ENCODE measurements around the gene ANKRD61. TPM values are rescaled to one million over a fixed set of nuclear protein-coding genes. Genes with fewer than 3 reads are reported as not detected.
"Not testable (repeated sequence)": the region's sequence is repeated elsewhere in the genome, so short reads cannot be mapped to it uniquely, and the experiment has no call there.

Gene ANKRD61
- total RNA-seq (not detected in 2 replicates), polyA plus RNA-seq (0.33 and 0.81 TPM in 2 replicates)

DNA sequence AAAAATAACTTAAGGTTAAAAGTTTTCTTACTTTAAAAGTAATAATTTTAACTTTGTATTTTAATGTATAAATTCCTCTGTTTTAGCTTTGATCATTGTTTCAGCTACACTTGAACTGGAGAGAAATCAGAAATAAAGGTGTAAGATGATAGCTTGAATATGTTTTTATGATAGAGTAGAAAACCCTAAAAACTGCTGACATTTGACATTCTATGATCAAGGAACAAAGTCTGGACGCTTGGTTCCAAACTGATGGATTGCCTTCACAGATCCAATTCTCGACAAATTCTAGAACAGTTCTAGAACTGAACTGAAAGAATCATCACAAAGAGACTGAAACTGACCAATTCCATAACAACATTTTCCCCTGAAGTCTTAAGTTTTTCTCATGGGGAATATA lies at the start of gene ANKRD61:
TSS of gene ANKRD61 (plus strand) at position 389 of the 400 bp plus-strand sequence. CDS start at position 389, 0 bp downstream.
- no peaks in the 10 kb centered on the region for H3K36me3 ChIP-seq (replicated peaks; ENCODE audit: insufficient read depth, low read depth)
- peaks cover 4% of the 10 kb centered on the region for H4K20me1 ChIP-seq (ENCODE audit: insufficient read depth, poor library complexity, severe bottlenecking)
- WGBS (ENCODE audit: low lambda C conversion rate, missing lambda C conversion rate): 90% methylated on average over 2 of the region's 2 CpGs
- peaks cover 10% of the 10 kb centered on the region for H3K79me2 ChIP-seq
- H3K9me2 ChIP-seq (replicated peaks; ENCODE audit: insufficient read depth): no peaks in the 10 kb centered on the region
- H2AFZ ChIP-seq: no peak within 1 kb of the TSS
- no peaks in the 10 kb centered on the region for H3K4me1 ChIP-seq (ENCODE audit: insufficient read depth)
- H3K4me2 ChIP-seq: no peak within 1 kb of the TSS
- no peaks in the 10 kb centered on the region for H3K27me3 ChIP-seq
- no peaks in the 10 kb centered on the region for H3K9me3 ChIP-seq (ENCODE audit: low read depth)
- no peak for TF ChIP-seq EZH2 (IDR thresholded peaks at IDR 0.05; ENCODE audit: borderline replicate concordance)
- no peak for TF ChIP-seq EZH2phosphoT487 (IDR thresholded peaks at IDR 0.05; ENCODE audit: low read depth, severe bottlenecking, unreplicated experiment)
- TF ChIP-seq, protein P1, sequence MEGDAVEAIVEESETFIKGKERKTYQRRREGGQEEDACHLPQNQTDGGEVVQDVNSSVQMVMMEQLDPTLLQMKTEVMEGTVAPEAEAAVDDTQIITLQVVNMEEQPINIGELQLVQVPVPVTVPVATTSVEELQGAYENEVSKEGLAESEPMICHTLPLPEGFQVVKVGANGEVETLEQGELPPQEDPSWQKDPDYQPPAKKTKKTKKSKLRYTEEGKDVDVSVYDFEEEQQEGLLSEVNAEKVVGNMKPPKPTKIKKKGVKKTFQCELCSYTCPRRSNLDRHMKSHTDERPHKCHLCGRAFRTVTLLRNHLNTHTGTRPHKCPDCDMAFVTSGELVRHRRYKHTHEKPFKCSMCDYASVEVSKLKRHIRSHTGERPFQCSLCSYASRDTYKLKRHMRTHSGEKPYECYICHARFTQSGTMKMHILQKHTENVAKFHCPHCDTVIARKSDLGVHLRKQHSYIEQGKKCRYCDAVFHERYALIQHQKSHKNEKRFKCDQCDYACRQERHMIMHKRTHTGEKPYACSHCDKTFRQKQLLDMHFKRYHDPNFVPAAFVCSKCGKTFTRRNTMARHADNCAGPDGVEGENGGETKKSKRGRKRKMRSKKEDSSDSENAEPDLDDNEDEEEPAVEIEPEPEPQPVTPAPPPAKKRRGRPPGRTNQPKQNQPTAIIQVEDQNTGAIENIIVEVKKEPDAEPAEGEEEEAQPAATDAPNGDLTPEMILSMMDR (IDR thresholded peaks at IDR 0.05; ENCODE audit: poor library complexity): no peak
- DNase-seq (ENCODE audit: low spot score): no peak
- H3K27ac ChIP-seq: no peak within 1 kb of the TSS
- no peak within 1 kb of the TSS for H3K4me3 ChIP-seq

GRCh38 chr7:5987061-5987460 lies 44.1 kb upstream of the ANKRD61 start:
- WGBS (ENCODE audit: low lambda C conversion rate, missing lambda C conversion rate): 94% methylated on average over 15 of the region's 15 CpGs
- H3K79me2 ChIP-seq; H4K20me1 ChIP-seq (ENCODE audit: insufficient read depth, poor library complexity, severe bottlenecking); H3K4me1 ChIP-seq (ENCODE audit: insufficient read depth); DNase-seq (ENCODE audit: low spot score); H2AFZ ChIP-seq; H3K27me3 ChIP-seq; H3K27ac ChIP-seq; H3K4me2 ChIP-seq; H3K36me3 ChIP-seq (replicated peaks; ENCODE audit: insufficient read depth, low read depth); H3K4me3 ChIP-seq; H3K9me2 ChIP-seq (replicated peaks; ENCODE audit: insufficient read depth); H3K9me3 ChIP-seq (ENCODE audit: low read depth): not testable (repeated sequence)

DNA sequence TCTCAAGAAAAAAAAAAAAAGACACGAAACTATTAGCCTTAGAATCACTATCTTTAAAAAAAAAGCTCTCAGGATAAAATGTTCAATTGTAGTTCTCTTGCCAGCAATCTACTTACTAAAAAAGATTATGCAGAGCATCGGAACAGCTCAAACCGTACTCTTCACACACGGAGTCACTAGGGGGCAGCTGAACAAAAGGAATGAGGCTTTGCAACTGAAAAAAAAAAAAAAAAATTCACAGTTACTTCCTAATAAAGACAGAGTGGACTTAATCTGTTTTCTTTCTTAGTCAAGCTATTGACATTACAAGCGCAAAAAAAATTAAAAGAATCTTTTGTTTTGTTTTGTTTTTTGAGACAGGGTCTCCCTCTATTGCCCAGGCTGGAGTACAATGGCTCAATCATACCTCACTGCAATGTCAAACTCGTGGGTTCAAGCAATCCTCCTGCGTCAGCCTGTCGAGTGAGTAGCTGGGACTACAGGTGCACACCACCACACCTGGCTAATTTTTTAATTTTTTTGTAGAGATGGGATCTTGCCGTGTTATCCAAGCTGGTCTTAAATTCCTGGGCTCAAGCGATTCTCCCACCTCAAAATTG lies 33.9 kb upstream of the ANKRD61 start:
- no peak overlapping the region for H2AFZ ChIP-seq
- H4K20me1 ChIP-seq (ENCODE audit: insufficient read depth, poor library complexity, severe bottlenecking): no peaks in the 10 kb centered on the region
- no peaks in the 10 kb centered on the region for H3K79me2 ChIP-seq
- H3K9me3 ChIP-seq (ENCODE audit: low read depth): no peaks in the 10 kb centered on the region
- peak; percentile 76 for DNase-seq (ENCODE audit: low spot score)
- H3K4me2 ChIP-seq: no peak overlapping the region
- no peak overlapping the region for H3K4me3 ChIP-seq
- H3K27me3 ChIP-seq: no peaks in the 10 kb centered on the region
- TF ChIP-seq EZH2 (IDR thresholded peaks at IDR 0.05; ENCODE audit: borderline replicate concordance) (no peak), EZH2phosphoT487 (IDR thresholded peaks at IDR 0.05; ENCODE audit: low read depth, severe bottlenecking, unreplicated experiment) (no peak)
- TF ChIP-seq, protein P1 (IDR thresholded peaks at IDR 0.05; ENCODE audit: poor library complexity): peak; percentile 82
- H3K27ac ChIP-seq: no peak overlapping the region
- 64% methylated on average over 10 of the region's 10 CpGs for whole genome bisulfite sequencing (ENCODE audit: low lambda C conversion rate, missing lambda C conversion rate)
- no peaks in the 10 kb centered on the region for H3K9me2 ChIP-seq (replicated peaks; ENCODE audit: insufficient read depth)
- H3K36me3 ChIP-seq (replicated peaks; ENCODE audit: insufficient read depth, low read depth): no peaks in the 10 kb centered on the region
- H3K4me1 ChIP-seq (ENCODE audit: insufficient read depth): no peaks in the 10 kb centered on the region

DNA sequence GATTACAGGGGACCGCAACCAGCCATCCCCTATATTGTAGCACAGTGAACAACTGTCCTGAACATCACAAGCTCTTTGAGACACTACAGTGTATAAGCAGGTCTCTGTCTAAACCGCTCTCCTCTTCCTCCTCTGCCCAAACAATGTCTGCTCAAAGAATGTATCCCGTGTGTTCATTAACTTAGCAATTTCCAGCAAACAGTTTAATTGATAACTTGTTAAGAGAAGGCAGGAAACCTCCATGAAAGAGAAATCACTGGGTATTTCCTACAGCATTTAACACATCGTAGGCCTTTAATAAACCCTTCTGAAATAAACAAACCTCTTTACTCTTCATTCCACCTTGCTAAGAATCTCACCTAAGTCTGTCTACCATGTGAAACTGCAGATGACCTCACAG lies 23.8 kb upstream of the ANKRD61 start:
- Histone ChIP-seq H3K9me2 (replicated peaks; ENCODE audit: insufficient read depth) (no peaks in the 10 kb centered on the region), H3K36me3 (replicated peaks; ENCODE audit: insufficient read depth, low read depth) (no peaks in the 10 kb centered on the region), H3K27ac (no peak overlapping the region), H3K4me2 (peak overlapping the region; percentile 85), H3K9me3 (ENCODE audit: low read depth) (no peaks in the 10 kb centered on the region), H3K4me1 (ENCODE audit: insufficient read depth) (peaks cover 13% of the 10 kb centered on the region), H2AFZ (no peak overlapping the region), H4K20me1 (ENCODE audit: insufficient read depth, poor library complexity, severe bottlenecking) (no peaks in the 10 kb centered on the region), H3K79me2 (peaks cover 37% of the 10 kb centered on the region), H3K4me3 (no peak overlapping the region), H3K27me3 (no peaks in the 10 kb centered on the region)
- TF ChIP-seq, protein P1 (IDR thresholded peaks at IDR 0.05; ENCODE audit: poor library complexity): no peak
- no peak for TF ChIP-seq EZH2phosphoT487 (IDR thresholded peaks at IDR 0.05; ENCODE audit: low read depth, severe bottlenecking, unreplicated experiment)
- TF ChIP-seq EZH2 (IDR thresholded peaks at IDR 0.05; ENCODE audit: borderline replicate concordance): no peak
- 90% methylated on average over 4 of the region's 4 CpGs for WGBS (ENCODE audit: low lambda C conversion rate, missing lambda C conversion rate)
- no peak for DNase-seq (ENCODE audit: low spot score)

- not testable (repeated sequence) for H4K20me1 ChIP-seq (ENCODE audit: insufficient read depth, poor library complexity, severe bottlenecking); H3K27me3 ChIP-seq; H3K9me2 ChIP-seq (replicated peaks; ENCODE audit: insufficient read depth); DNase-seq (ENCODE audit: low spot score); H3K36me3 ChIP-seq (replicated peaks; ENCODE audit: insufficient read depth, low read depth); H3K9me3 ChIP-seq (ENCODE audit: low read depth)
- peak overlapping the region; percentile 85 for H3K4me2 ChIP-seq
- WGBS (ENCODE audit: low lambda C conversion rate, missing lambda C conversion rate): 51% methylated on average over 27 of the region's 27 CpGs
- peaks cover 37% of the 10 kb centered on the region for H3K79me2 ChIP-seq
- H2AFZ ChIP-seq: peak overlapping the region; percentile 58
- H3K27ac ChIP-seq: peak overlapping the region; percentile 89
- peak overlapping the region; percentile 41 for H3K4me3 ChIP-seq
- peaks cover 20% of the 10 kb centered on the region for H3K4me1 ChIP-seq (ENCODE audit: insufficient read depth)
Measured at GRCh38 chr7:6007835-6008590, 23.2 kb upstream of the ANKRD61 start.
